ENCODE results near the gene C1S. TPM values are rescaled to one million over a fixed set of nuclear protein-coding genes. Genes with fewer than 3 reads are reported as not detected.

C1S gene
- total RNA-seq, 4 donors from 2014 or later: 415 to 1,129 (median 638) TPM

GRCh38 chr12:7064516-7064915, 4.0 kb downstream of the C1S start:
- H3K36me3 ChIP-seq: peaks cover 0 to 69% (median 0%) of the 10 kb centered on the region in 3 donors
- peaks cover 0 to 66% (median 10%) of the 10 kb centered on the region in 4 donors for H3K4me1 ChIP-seq
- H3K9me3 ChIP-seq: no peaks in the 10 kb centered on the region
- TF ChIP-seq CTCF (IDR thresholded peaks at IDR 0.05) (no peak), EP300 (IDR thresholded peaks at IDR 0.05) (no peak), POLR2A (IDR thresholded peaks at IDR 0.05) (no peak)
- H3K4me3 ChIP-seq: peak overlapping the region in 1 of 4 donors; percentile 0
- 47 to 53% methylated on average over 3 of the region's 3 CpGs for WGBS, 2 donors
- H3K27me3 ChIP-seq: no peaks in the 10 kb centered on the region
- DNase-seq (ENCODE audit: low spot score in 2 of 2): no peak
- peak overlapping the region in 1 of 4 donors; percentile 23 for H3K27ac ChIP-seq

- 87 to 90% methylated on average over 7 of the region's 7 CpGs for WGBS, 2 donors
- no peak for TF ChIP-seq EP300 (IDR thresholded peaks at IDR 0.05)
- no peak for TF ChIP-seq CTCF (IDR thresholded peaks at IDR 0.05)
- TF ChIP-seq POLR2A (IDR thresholded peaks at IDR 0.05): no peak
- DNase-seq (ENCODE audit: low spot score in 2 of 2): no peak
- no peaks in the 10 kb centered on the region for H3K27me3 ChIP-seq
- peaks cover 0 to 75% (median under 1%) of the 10 kb centered on the region in 3 donors for H3K36me3 ChIP-seq
- H3K9me3 ChIP-seq: no peaks in the 10 kb centered on the region
- H3K4me1 ChIP-seq: peaks cover 0 to 60% (median 6%) of the 10 kb centered on the region in 4 donors
- H3K4me3 ChIP-seq: peak overlapping the region in 1 of 4 donors; percentile 0
- peak overlapping the region in 1 of 4 donors; percentile 34 for H3K27ac ChIP-seq
These were observed 4.6 kb downstream of the C1S start for GRCh38 chr12:7065073-7065623.

- peaks cover 0 to 83% (median 3%) of the 10 kb centered on the region in 3 donors for H3K36me3 ChIP-seq
- no peak overlapping the region for H3K4me3 ChIP-seq
- peak overlapping the region in 1 of 4 donors; percentile 34 for H3K27ac ChIP-seq
- WGBS, 2 donors: 79 to 90% methylated on average over 2 of the region's 2 CpGs
- H3K9me3 ChIP-seq: no peaks in the 10 kb centered on the region
- TF ChIP-seq EP300 (IDR thresholded peaks at IDR 0.05) (no peak), POLR2A (IDR thresholded peaks at IDR 0.05) (no peak), CTCF (IDR thresholded peaks at IDR 0.05) (no peak)
- no peaks in the 10 kb centered on the region for H3K27me3 ChIP-seq
- peaks cover 0 to 55% (median 4%) of the 10 kb centered on the region in 4 donors for H3K4me1 ChIP-seq
- DNase-seq (ENCODE audit: low spot score in 2 of 2): no peak
These were observed 6.1 kb downstream of the C1S start for GRCh38 chr12:7066596-7066995.

- 56 to 72% methylated on average over 7 of the region's 7 CpGs for WGBS, 2 donors
- H3K36me3 ChIP-seq: peaks cover 0 to 83% (median 3%) of the 10 kb centered on the region in 3 donors
- no peaks in the 10 kb centered on the region for H3K9me3 ChIP-seq
- H3K4me3 ChIP-seq: no peak overlapping the region
- no peak for DNase-seq (ENCODE audit: low spot score in 2 of 2)
- no peaks in the 10 kb centered on the region for H3K27me3 ChIP-seq
- H3K4me1 ChIP-seq: peaks cover 0 to 51% (median 1%) of the 10 kb centered on the region in 4 donors
- TF ChIP-seq EP300 (IDR thresholded peaks at IDR 0.05) (no peak), POLR2A (IDR thresholded peaks at IDR 0.05) (no peak), CTCF (IDR thresholded peaks at IDR 0.05) (no peak)
- H3K27ac ChIP-seq: peak overlapping the region in 2 of 4 donors; percentile 34 to 39
These were observed 6.6 kb downstream of the C1S start for GRCh38 chr12:7067096-7067495.

- Histone ChIP-seq H3K9me3 (no peaks in the 10 kb centered on the region), H3K36me3 (peaks cover 0 to 72% (median 3%) of the 10 kb centered on the region in 3 donors), H3K4me1 (peaks cover 0 to 40% (median 1%) of the 10 kb centered on the region in 4 donors), H3K27ac (peak overlapping the region in 2 of 4 donors; percentile 8 to 13), H3K4me3 (no peak overlapping the region), H3K27me3 (no peaks in the 10 kb centered on the region)
- 71% methylated on average over 11 of the region's 11 CpGs for WGBS, 2 donors
- no peak for TF ChIP-seq POLR2A (IDR thresholded peaks at IDR 0.05)
- no peak for TF ChIP-seq EP300 (IDR thresholded peaks at IDR 0.05)
- no peak for TF ChIP-seq CTCF (IDR thresholded peaks at IDR 0.05)
- no peak for DNase-seq (ENCODE audit: low spot score in 2 of 2)
These were observed 7.9 kb downstream of the C1S start for GRCh38 chr12:7068240-7068993.

All from tibial nerve (tissue), 4 donors.